ENCODE data around the gene TMEM219. TPM values are rescaled to one million over a fixed set of nuclear protein-coding genes. Genes with fewer than 3 reads are reported as not detected.
"Not testable (repeated sequence)": the region's sequence is repeated elsewhere in the genome, so short reads cannot be mapped to it uniquely, and the experiment has no call there.

Gene TMEM219
- total and polyA plus RNA-seq, 9 donors = 49.5 to 73.8 (median 61.7) TPM

GRCh38 chr16:29922326-29922725 lies 39.6 kb upstream of the TMEM219 start:
- H3K9me3 ChIP-seq (replicated peaks; ENCODE audit: control insufficient read depth, low read depth, low read length) = no peaks in the 10 kb centered on the region
- peaks cover 20% of the 10 kb centered on the region for H3K36me3 ChIP-seq (ENCODE audit: control insufficient read depth, insufficient read depth, low read length)
- peaks cover 18% of the 10 kb centered on the region for H3K4me1 ChIP-seq (ENCODE audit: control insufficient read depth, insufficient read depth, low read length)
- no peak overlapping the region for H3K27ac ChIP-seq (ENCODE audit: low read length)
- no peaks in the 10 kb centered on the region for H3K27me3 ChIP-seq (ENCODE audit: control insufficient read depth, insufficient read depth, low read length)
- H3K4me3 ChIP-seq (ENCODE audit: low read length) = no peak overlapping the region
- WGBS (ENCODE audit: insufficient coverage) = 83% methylated on average over 1 of the region's 2 CpGs
- DNase-seq = no peak

DNA sequence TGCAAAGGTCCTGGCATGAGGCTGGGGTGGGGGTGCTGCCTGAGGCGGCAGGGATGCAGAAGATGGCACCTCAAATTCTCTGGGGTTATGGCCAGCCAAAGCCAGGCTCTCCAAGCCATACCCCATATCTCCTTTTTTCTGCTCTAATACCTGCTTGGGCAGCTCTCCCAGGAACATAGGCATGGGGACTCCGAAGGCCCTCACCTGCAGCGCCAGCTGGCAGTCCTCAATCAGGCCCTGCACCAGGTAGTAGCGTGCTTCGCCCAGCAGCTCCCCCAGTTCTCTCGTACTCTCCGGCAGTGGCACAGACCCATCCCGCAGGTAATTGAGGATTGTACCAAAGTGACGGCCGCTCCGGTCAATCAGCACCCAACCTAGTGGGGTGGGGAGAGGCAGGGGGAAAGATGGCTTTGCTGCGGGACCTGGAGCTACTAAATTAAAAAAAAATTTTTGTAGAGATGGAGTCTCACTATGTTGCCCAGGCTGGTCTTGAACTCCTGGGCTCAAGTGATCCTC lies 38.8 kb upstream of the TMEM219 start:
- Histone ChIP-seq H3K27me3 (ENCODE audit: control insufficient read depth, insufficient read depth, low read length) (no peaks in the 10 kb centered on the region), H3K27ac (ENCODE audit: low read length) (no peak overlapping the region), H3K36me3 (ENCODE audit: control insufficient read depth, insufficient read depth, low read length) (peaks cover 20% of the 10 kb centered on the region), H3K4me1 (ENCODE audit: control insufficient read depth, insufficient read depth, low read length) (peaks cover 18% of the 10 kb centered on the region), H3K4me3 (ENCODE audit: low read length) (no peak overlapping the region), H3K9me3 (replicated peaks; ENCODE audit: control insufficient read depth, low read depth, low read length) (no peaks in the 10 kb centered on the region)
- no peak for DNase-seq
- 93% methylated on average over 12 of the region's 12 CpGs for WGBS (ENCODE audit: insufficient coverage)

DNA sequence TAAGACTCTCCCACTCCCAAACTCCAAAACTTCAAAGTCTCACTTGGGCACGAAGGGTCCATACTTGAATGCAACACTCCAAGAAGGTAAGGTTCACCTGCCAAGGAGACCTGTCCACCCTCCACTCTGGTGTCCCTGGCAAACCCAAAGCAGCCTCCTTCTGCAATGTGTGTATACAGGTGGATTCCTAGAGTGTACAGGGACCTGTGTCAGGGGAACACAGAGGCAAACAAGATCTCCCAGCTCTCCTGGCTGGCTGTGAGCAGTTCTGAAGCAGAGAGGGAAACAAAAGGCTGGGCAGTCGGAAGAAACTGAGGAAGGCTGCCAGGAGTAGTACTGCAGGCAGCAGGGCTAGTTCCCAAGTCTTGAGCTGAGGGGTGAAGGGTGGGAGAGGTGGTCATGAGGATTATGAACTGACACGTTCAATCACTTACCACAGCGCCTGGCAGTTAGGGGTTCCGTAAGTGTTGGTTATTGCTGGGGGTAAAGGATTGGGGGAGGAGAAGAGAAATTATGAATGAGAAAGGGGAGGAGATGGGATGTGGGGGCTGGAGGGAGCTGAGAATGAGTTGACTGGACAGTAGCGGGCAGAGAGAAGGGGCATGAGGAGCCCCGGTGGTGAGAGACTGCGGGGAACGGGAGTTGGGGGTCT lies 36.6 kb upstream of the TMEM219 start:
- Histone ChIP-seq H3K27me3 (ENCODE audit: control insufficient read depth, insufficient read depth, low read length) (no peaks in the 10 kb centered on the region), H3K9me3 (replicated peaks; ENCODE audit: control insufficient read depth, low read depth, low read length) (no peaks in the 10 kb centered on the region), H3K27ac (ENCODE audit: low read length) (no peak overlapping the region), H3K4me3 (ENCODE audit: low read length) (peak overlapping the region; percentile 83), H3K36me3 (ENCODE audit: control insufficient read depth, insufficient read depth, low read length) (peaks cover 20% of the 10 kb centered on the region), H3K4me1 (ENCODE audit: control insufficient read depth, insufficient read depth, low read length) (peaks cover 18% of the 10 kb centered on the region)
- DNase-seq = peak; percentile 22
- WGBS (ENCODE audit: insufficient coverage) = 2% methylated on average over 8 of the region's 9 CpGs

GRCh38 chr16:29925781-29926710 lies 35.8 kb upstream of the TMEM219 start, which contains the start of gene KCTD13:
KCTD13 (minus strand) TSS chr16:29926226; CDS start chr16:29926033, 193 bp downstream.
- H3K27ac ChIP-seq (ENCODE audit: low read length) = peak within 1 kb of the TSS; percentile 93
- H3K36me3 ChIP-seq (ENCODE audit: control insufficient read depth, insufficient read depth, low read length) = peaks cover 13% of the 10 kb centered on the region
- peak; percentile 94 for DNase-seq
- peak within 1 kb of the TSS; percentile 83 for H3K4me3 ChIP-seq (ENCODE audit: low read length)
- no peaks in the 10 kb centered on the region for H3K27me3 ChIP-seq (ENCODE audit: control insufficient read depth, insufficient read depth, low read length)
- WGBS (ENCODE audit: insufficient coverage) = under 1% methylated on average over 89 of the region's 89 CpGs
- H3K4me1 ChIP-seq (ENCODE audit: control insufficient read depth, insufficient read depth, low read length) = peaks cover 18% of the 10 kb centered on the region
- H3K9me3 ChIP-seq (replicated peaks; ENCODE audit: control insufficient read depth, low read depth, low read length) = no peaks in the 10 kb centered on the region

DNA sequence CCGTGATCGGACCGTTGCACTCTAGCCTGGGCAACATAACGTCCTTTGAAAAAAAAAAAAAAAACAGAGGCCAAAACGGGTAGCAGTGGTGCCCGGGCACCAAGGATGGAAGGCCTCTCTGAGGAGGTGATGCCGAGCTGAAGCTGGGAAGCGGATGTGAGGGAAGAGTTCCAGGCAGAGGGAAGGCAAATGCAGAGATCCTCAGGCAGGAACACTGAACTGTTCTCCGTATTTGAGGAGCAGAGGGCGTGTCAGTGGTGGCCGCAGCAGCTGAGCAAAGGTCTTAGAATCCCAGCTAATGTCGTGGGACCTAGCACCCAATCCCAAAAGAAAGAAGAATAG lies 35.2 kb upstream of the TMEM219 start:
- no peaks in the 10 kb centered on the region for H3K27me3 ChIP-seq (ENCODE audit: control insufficient read depth, insufficient read depth, low read length)
- peak; percentile 71 for DNase-seq
- peaks cover 18% of the 10 kb centered on the region for H3K4me1 ChIP-seq (ENCODE audit: control insufficient read depth, insufficient read depth, low read length)
- H3K27ac ChIP-seq (ENCODE audit: low read length) = peak overlapping the region; percentile 93
- H3K4me3 ChIP-seq (ENCODE audit: low read length) = peak overlapping the region; percentile 83
- WGBS (ENCODE audit: insufficient coverage) = 7% methylated on average over 12 of the region's 12 CpGs
- H3K36me3 ChIP-seq (ENCODE audit: control insufficient read depth, insufficient read depth, low read length) = peaks cover 10% of the 10 kb centered on the region
- no peaks in the 10 kb centered on the region for H3K9me3 ChIP-seq (replicated peaks; ENCODE audit: control insufficient read depth, low read depth, low read length)

- peak overlapping the region; percentile 83 for H3K4me3 ChIP-seq (ENCODE audit: low read length)
- peak; percentile 14 for DNase-seq
- no peaks in the 10 kb centered on the region for H3K27me3 ChIP-seq (ENCODE audit: control insufficient read depth, insufficient read depth, low read length)
- H3K9me3 ChIP-seq (replicated peaks; ENCODE audit: control insufficient read depth, low read depth, low read length) = no peaks in the 10 kb centered on the region
- H3K36me3 ChIP-seq (ENCODE audit: control insufficient read depth, insufficient read depth, low read length) = peaks cover 9% of the 10 kb centered on the region
- peaks cover 18% of the 10 kb centered on the region for H3K4me1 ChIP-seq (ENCODE audit: control insufficient read depth, insufficient read depth, low read length)
- 56% methylated on average over 8 of the region's 12 CpGs for WGBS (ENCODE audit: insufficient coverage)
- peak overlapping the region; percentile 93 for H3K27ac ChIP-seq (ENCODE audit: low read length)
Observed at GRCh38 chr16:29927070-29927905, 34.6 kb upstream of the TMEM219 start.

- H3K27me3 ChIP-seq (ENCODE audit: control insufficient read depth, insufficient read depth, low read length); DNase-seq; H3K27ac ChIP-seq (ENCODE audit: low read length); H3K36me3 ChIP-seq (ENCODE audit: control insufficient read depth, insufficient read depth, low read length); H3K4me3 ChIP-seq (ENCODE audit: low read length); H3K9me3 ChIP-seq (replicated peaks; ENCODE audit: control insufficient read depth, low read depth, low read length); H3K4me1 ChIP-seq (ENCODE audit: control insufficient read depth, insufficient read depth, low read length): not testable (repeated sequence)
- no CpG with 5 or more reads among the region's 2 CpGs for WGBS (ENCODE audit: insufficient coverage)
Observed at GRCh38 chr16:29931750-29932149, 30.1 kb upstream of the TMEM219 start.

GRCh38 chr16:29940656-29941055 lies 21.2 kb upstream of the TMEM219 start:
- no peaks in the 10 kb centered on the region for H3K9me3 ChIP-seq (replicated peaks; ENCODE audit: control insufficient read depth, low read depth, low read length)
- no peaks in the 10 kb centered on the region for H3K36me3 ChIP-seq (ENCODE audit: control insufficient read depth, insufficient read depth, low read length)
- H3K27me3 ChIP-seq (ENCODE audit: control insufficient read depth, insufficient read depth, low read length) = no peaks in the 10 kb centered on the region
- DNase-seq = no peak
- H3K4me3 ChIP-seq (ENCODE audit: low read length) = no peak overlapping the region
- H3K4me1 ChIP-seq (ENCODE audit: control insufficient read depth, insufficient read depth, low read length) = peaks cover 8% of the 10 kb centered on the region
- WGBS (ENCODE audit: insufficient coverage) = no CpG with 5 or more reads among the region's 4 CpGs
- no peak overlapping the region for H3K27ac ChIP-seq (ENCODE audit: low read length)

DNA sequence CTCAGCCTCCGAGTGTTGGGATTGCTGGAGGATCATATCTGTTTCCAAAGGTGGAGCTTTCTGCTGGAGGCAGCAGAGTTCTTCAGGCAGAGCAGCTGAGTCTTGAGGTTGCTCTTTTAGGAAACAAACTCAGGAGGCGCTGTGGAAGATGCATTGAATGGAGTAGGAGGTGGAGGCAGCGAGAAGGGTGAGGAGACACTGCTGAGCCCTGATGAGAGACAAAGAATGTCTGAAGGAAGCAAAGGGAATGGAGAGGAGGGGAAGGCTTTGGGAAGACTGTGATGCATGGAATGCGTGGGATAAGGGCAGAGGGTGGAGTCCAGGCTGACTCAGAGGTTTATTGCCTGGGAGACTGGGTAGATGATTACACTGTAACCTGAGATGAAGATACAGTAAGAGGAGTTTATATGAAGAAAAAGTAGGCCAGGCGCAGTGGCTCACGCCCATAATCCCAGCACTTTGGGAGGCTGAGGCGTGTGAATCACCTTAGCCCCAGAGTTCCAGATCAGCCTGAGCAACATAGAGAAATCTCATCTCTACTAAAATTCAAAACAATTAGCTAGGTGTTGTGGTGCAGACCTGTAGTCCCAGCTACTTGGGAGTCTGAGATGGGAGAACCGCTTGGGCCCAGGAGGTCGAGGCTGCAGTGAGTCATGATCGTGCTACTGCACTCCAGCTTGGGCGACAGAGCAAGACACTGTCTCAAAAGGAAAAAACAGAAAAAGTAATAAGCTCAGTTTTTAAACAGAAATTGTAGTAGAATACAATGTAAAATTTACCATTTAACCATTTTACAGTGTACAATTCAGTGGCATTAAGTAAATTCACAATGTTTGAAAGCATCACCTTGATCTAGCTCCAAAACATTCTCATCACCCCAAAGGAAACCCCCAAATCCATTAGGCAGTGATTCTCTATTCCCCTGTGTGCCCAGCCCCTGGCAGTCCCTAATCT lies 17.8 kb upstream of the TMEM219 start:
- peak overlapping the region; percentile 47 for H3K27ac ChIP-seq (ENCODE audit: low read length)

More for the DNA sequence above, 17.8 kb upstream of the TMEM219 start:
- no peaks in the 10 kb centered on the region for H3K9me3 ChIP-seq (replicated peaks; ENCODE audit: control insufficient read depth, low read depth, low read length)
- no peaks in the 10 kb centered on the region for H3K27me3 ChIP-seq (ENCODE audit: control insufficient read depth, insufficient read depth, low read length)
- H3K4me1 ChIP-seq (ENCODE audit: control insufficient read depth, insufficient read depth, low read length) = peaks cover 8% of the 10 kb centered on the region
- no peak overlapping the region for H3K4me3 ChIP-seq (ENCODE audit: low read length)
- no peaks in the 10 kb centered on the region for H3K36me3 ChIP-seq (ENCODE audit: control insufficient read depth, insufficient read depth, low read length)
- peak; percentile 79 for DNase-seq
- WGBS (ENCODE audit: insufficient coverage) = 27% methylated on average over 6 of the region's 11 CpGs

All from muscle of leg (tissue), 11 donors.